Measurements from ENCODE around the gene COL23A1.

The COL23A1 gene

DNA sequence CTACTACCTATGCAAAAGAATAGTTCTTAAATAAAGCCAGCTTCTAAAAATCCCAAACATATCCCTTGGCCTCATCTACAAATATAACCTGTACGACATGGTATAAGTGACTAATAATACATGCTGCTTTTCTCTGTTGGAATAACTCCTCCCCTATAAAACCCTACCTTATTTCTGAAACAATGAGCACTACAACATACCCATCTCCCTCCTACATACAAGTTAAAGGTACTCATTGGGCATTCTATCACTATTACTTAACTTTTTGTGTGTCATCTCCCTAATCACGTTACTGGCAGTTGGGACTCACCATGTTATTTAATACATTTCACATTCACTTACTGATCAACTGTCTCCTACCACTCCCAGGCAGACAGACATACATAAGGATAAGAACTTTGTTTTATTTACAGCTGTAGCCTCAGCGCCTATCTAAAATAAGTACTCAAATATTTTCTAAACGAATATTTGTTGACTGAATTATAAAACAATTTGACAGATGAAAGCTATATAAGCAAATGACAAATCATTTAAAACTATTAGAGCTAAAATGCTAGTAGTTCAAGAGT lies 32.6 kb upstream of the COL23A1 start:
- Histone ChIP-seq H3K9me3 (replicated peaks; ENCODE audit: insufficient read depth, low read length) (no peaks in the 10 kb centered on the region), H3F3A (ENCODE audit: insufficient read depth, low read length) (peaks cover 5% of the 10 kb centered on the region; the same call in 1 of the 2 replicates), H3K79me2 (ENCODE audit: low read length) (peaks cover 84% of the 10 kb centered on the region), H3K4me1 (ENCODE audit: low read length) (peaks cover 9% of the 10 kb centered on the region; the same call in 1 of the 2 replicates), H3K4me2 (ENCODE audit: low read depth, low read length) (no peak overlapping the region), H3K9me2 (replicated peaks; ENCODE audit: insufficient read depth, low read length) (no peaks in the 10 kb centered on the region), H3K36me3 (replicated peaks; ENCODE audit: insufficient read depth, low read length) (peaks cover 27% of the 10 kb centered on the region), H3K27ac (ENCODE audit: low read length) (no peak overlapping the region), H3K27me3 (replicated peaks; ENCODE audit: insufficient read depth, low read length) (no peaks in the 10 kb centered on the region), H3K4me3 (ENCODE audit: low read length) (no peak overlapping the region), H2AFZ (ENCODE audit: low read length) (no peak overlapping the region), H3K9ac (ENCODE audit: low read length) (no peak overlapping the region), H4K20me1 (ENCODE audit: insufficient read depth, low read length) (0 out of 2 replicates have a peak, but pooled peaks cover 14% of the 10 kb centered on the region)
- TF ChIP-seq EZH2 (optimal IDR thresholded peaks at IDR 0.05; ENCODE audit: low read depth, low read length) = no peak
- TF ChIP-seq EZH2phosphoT487 (IDR thresholded peaks at IDR 0.05; ENCODE audit: low read length) = no peak
- TF ChIP-seq, protein P1, sequence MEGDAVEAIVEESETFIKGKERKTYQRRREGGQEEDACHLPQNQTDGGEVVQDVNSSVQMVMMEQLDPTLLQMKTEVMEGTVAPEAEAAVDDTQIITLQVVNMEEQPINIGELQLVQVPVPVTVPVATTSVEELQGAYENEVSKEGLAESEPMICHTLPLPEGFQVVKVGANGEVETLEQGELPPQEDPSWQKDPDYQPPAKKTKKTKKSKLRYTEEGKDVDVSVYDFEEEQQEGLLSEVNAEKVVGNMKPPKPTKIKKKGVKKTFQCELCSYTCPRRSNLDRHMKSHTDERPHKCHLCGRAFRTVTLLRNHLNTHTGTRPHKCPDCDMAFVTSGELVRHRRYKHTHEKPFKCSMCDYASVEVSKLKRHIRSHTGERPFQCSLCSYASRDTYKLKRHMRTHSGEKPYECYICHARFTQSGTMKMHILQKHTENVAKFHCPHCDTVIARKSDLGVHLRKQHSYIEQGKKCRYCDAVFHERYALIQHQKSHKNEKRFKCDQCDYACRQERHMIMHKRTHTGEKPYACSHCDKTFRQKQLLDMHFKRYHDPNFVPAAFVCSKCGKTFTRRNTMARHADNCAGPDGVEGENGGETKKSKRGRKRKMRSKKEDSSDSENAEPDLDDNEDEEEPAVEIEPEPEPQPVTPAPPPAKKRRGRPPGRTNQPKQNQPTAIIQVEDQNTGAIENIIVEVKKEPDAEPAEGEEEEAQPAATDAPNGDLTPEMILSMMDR (IDR thresholded peaks at IDR 0.05; ENCODE audit: low read length) = no peak
- no peak for DNase-seq

GRCh38 chr5:178619390-178619789 lies 29.2 kb upstream of the COL23A1 start:
- Histone ChIP-seq H3K4me2 (ENCODE audit: low read depth, low read length) (no peak overlapping the region), H3K27ac (ENCODE audit: low read length) (no peak overlapping the region), H3K27me3 (replicated peaks; ENCODE audit: insufficient read depth, low read length) (no peaks in the 10 kb centered on the region), H3K4me3 (ENCODE audit: low read length) (no peak overlapping the region), H3K4me1 (ENCODE audit: low read length) (peaks cover 3% of the 10 kb centered on the region; the same call in 1 of the 2 replicates), H3K36me3 (replicated peaks; ENCODE audit: insufficient read depth, low read length) (peaks cover 36% of the 10 kb centered on the region), H4K20me1 (ENCODE audit: insufficient read depth, low read length) (0 out of 2 replicates have a peak, but pooled peaks cover 7% of the 10 kb centered on the region), H3K9ac (ENCODE audit: low read length) (no peak overlapping the region), H3K9me2 (replicated peaks; ENCODE audit: insufficient read depth, low read length) (no peaks in the 10 kb centered on the region), H3K79me2 (ENCODE audit: low read length) (peaks cover 75% of the 10 kb centered on the region), H3F3A (ENCODE audit: insufficient read depth, low read length) (no peaks in the 10 kb centered on the region), H3K9me3 (replicated peaks; ENCODE audit: insufficient read depth, low read length) (no peaks in the 10 kb centered on the region), H2AFZ (ENCODE audit: low read length) (no peak overlapping the region)
- TF ChIP-seq EZH2 (optimal IDR thresholded peaks at IDR 0.05; ENCODE audit: low read depth, low read length) (no peak), EZH2phosphoT487 (IDR thresholded peaks at IDR 0.05; ENCODE audit: low read length) (no peak)
- TF ChIP-seq, protein P1 (IDR thresholded peaks at IDR 0.05; ENCODE audit: low read length) = no peak
- no peak for DNase-seq

DNA sequence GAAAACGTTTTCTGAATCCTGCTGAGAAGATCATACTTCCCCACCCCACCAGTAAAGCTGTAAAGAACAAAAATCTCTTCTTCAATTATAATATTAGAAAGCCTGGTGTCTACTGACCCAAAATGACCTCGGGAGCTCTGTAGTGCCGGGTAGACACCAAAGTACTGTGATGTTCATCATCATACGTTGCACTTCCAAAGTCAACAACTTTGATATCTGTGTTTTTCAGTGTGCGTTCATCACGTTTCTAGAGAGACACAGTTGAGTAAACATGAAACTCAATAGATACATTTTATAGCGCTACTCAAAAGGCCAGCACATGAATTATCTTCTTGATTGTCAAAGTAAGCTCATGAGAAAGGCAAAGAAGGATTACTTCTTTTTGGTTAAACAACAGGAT lies 22.1 kb upstream of the COL23A1 start:
- Histone ChIP-seq H3K4me2 (ENCODE audit: low read depth, low read length) (no peak overlapping the region), H4K20me1 (ENCODE audit: insufficient read depth, low read length) (no peaks in the 10 kb centered on the region), H3K27me3 (replicated peaks; ENCODE audit: insufficient read depth, low read length) (no peaks in the 10 kb centered on the region), H3K9me3 (replicated peaks; ENCODE audit: insufficient read depth, low read length) (no peaks in the 10 kb centered on the region), H3K79me2 (ENCODE audit: low read length) (peaks cover 28% of the 10 kb centered on the region), H3K4me1 (ENCODE audit: low read length) (no peaks in the 10 kb centered on the region), H3F3A (ENCODE audit: insufficient read depth, low read length) (no peaks in the 10 kb centered on the region), H3K9ac (ENCODE audit: low read length) (no peak overlapping the region), H3K4me3 (ENCODE audit: low read length) (no peak overlapping the region), H3K9me2 (replicated peaks; ENCODE audit: insufficient read depth, low read length) (no peaks in the 10 kb centered on the region), H3K36me3 (replicated peaks; ENCODE audit: insufficient read depth, low read length) (peaks cover 44% of the 10 kb centered on the region), H2AFZ (ENCODE audit: low read length) (no peak overlapping the region), H3K27ac (ENCODE audit: low read length) (no peak overlapping the region)
- TF ChIP-seq EZH2phosphoT487 (IDR thresholded peaks at IDR 0.05; ENCODE audit: low read length) = no peak
- TF ChIP-seq, protein P1 (IDR thresholded peaks at IDR 0.05; ENCODE audit: low read length) = no peak
- no peak for TF ChIP-seq EZH2 (optimal IDR thresholded peaks at IDR 0.05; ENCODE audit: low read depth, low read length)
- DNase-seq = no peak

Data from MM.1S (cell line).